ENCODE results near the gene LENEP.

The LENEP gene

GRCh38 chr1:154961207-154962155 is 31.9 kb upstream of the LENEP start, which contains the start of gene PYGO2:
Gene PYGO2, minus strand, starts transcription at chr1:154961782. Its CDS starts 206 bp downstream, at chr1:154961576.
- DNase-seq = peak; percentile 81

DNA sequence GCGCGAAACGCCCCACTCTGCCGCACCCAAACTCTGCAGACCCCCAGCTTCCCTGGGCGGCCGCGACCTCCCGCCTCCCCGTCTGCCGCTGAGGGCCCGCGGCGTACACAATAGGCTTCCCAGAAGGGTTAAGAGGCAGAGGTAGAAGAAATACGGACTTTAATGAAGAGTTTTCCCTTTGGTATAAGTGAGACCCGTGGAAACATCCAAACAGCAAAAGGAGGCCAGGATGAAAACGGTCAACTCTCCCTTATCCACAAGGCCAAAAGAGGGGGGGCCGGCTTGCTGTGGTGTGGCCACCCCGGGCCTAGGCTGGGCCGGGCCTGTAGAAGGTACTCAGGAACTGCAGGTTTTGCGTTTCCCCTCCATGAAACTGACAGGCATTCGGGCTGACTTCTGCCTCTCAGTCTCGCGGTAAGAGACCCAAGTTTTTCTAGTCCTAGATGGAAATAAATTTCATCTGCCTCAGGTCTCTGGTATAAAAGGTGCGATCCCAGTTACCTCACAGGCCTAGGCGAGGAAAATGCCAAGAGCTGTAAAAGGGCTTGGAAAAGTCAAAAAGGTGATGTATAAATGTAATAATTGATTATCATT is 31.1 kb upstream of the LENEP start:
- DNase-seq = no peak

- DNase-seq = no peak
Measured at GRCh38 chr1:154962795-154963330, 30.5 kb upstream of the LENEP start.

DNA sequence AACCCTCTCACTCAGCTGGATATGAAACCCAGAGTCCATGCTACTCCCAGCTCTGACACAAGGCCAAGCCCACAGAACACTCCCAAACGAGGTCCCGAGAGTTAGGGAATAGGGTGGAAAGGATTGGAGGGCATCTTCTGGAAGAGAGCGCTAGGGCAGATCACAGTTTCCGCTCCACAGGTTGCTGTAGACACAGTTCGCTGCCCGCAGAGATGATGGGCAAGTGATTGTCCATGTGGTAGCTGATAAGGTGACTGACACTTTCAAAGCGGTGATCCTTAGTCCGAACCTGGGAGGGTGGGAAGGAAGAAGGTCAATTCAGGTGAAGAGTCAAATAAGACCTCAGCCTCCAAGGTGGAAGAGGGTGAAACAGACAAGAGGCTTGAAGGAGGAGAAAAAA is 29.7 kb upstream of the LENEP start:
- DNase-seq = no peak

- DNase-seq = no peak
Measured at GRCh38 chr1:154964359-154964758, 29.0 kb upstream of the LENEP start.

GRCh38 chr1:154966111-154966510 is 27.3 kb upstream of the LENEP start:
- DNase-seq = no peak

DNA sequence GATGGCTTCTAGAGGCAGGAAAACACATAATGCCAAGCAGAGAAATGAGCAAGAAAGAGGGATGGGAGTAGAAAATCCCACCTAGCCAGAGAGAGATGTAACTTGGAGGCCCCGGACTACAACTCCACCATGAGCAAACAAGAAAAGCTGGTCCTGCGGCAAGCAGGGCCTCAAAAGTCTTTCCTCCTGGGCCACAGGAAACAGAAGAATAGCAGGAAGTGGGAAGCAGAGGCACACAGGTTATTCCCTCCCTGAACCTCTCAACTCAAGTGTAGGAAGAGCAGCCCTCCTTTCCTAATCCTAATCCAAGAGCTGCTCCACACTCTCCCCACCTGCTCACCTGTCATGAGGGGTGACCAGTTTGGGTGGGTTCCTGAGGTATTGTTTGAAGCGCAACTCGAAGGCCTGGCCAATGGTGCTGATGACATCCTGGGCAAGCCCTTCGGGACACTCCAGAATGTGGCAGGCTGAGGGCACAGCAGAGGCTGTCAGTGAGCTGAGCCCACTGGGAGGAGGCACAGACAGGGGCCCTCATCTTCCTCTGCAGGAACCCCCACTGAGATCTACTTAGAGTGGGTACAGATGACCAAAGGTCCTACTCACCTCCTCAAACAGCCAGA is 25.9 kb upstream of the LENEP start:
- DNase-seq = no peak

DNA sequence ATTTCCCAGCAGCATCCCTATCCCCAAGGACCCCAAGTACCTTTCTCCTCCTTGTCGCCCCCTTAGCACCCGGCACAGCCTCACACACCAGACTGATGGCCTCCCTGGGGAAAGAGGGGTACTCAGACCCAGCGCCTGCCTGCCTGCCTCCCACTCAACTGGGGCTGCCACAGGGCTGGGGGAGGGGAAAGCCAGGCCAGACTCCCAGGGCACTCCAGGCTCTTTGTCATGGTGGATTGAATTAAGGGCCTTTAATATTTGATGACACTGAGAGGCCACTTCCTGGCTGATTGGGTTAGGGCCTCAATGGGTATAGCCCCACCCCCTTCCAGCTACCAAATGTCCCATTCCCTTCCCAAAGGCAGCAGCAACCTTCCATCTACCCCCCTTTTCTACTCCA is 24.7 kb upstream of the LENEP start:
- DNase-seq = no peak

GRCh38 chr1:154969246-154969645 is 24.1 kb upstream of the LENEP start:
- no peak for DNase-seq

- DNase-seq = no peak
Measured at GRCh38 chr1:154969860-154970452, 23.4 kb upstream of the LENEP start.

DNA sequence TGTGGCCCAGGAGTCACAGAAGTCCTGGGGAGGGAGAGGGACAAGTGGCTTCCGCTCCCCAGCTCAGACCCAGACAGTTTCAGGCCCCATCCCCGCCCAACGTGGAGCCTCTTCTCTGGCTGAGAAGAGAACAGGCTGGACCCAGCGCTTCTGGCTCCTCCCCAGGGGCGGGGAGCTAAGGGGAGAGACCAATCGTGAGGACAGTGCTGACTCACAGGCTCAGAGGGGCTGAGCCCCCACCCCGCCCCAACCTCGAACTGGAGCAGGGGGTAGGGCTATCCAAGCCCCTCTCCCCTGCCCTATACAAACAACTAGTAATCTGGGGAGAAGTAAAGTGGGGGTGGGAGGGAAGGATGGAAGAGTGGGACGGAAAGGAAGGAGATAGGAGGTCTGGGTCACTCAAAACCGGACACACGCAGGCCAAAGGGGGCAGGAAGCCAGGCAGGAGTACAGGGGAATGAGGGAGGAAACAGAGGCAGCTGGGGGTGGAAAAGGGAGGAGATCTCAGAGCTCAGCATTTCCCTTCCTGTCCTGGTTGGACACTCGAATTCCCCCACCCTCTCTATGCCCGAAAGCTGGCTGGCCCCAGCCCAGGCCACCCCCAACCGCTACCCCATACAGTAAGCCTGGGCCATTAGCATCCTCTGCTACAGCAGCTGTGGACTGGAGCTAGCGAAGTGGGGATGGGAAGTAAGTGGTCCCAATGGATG is 22.6 kb upstream of the LENEP start, which contains the start of gene SHC1:
Gene SHC1 (minus strand): TSS at position 117 of the 710 bp plus-strand sequence. CDS start 221 bp downstream, outside the sequence.
- peak; percentile 75 for DNase-seq

GRCh38 chr1:154971341-154971998 is 21.9 kb upstream of the LENEP start:
- no peak for DNase-seq

DNA sequence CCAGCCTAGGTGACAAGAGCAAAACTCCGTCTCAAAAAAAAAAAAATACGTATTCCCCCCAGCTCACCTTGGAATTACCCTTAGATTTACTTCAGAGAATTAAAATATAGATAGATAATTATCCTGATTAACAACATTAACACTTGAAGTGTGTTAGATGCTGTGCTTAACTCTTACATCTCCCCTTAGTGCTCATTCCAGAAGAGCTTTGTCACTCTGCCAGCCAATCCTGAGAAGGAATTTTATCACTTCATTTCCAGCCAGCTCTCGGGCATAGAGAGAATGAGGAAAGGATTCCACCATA is 21.2 kb upstream of the LENEP start:
- no peak for DNase-seq

- no peak for DNase-seq
Measured at GRCh38 chr1:154972517-154973343, 20.7 kb upstream of the LENEP start.

GRCh38 chr1:154973344-154974101 is 19.9 kb upstream of the LENEP start:
- peak; percentile 90 for DNase-seq

DNA sequence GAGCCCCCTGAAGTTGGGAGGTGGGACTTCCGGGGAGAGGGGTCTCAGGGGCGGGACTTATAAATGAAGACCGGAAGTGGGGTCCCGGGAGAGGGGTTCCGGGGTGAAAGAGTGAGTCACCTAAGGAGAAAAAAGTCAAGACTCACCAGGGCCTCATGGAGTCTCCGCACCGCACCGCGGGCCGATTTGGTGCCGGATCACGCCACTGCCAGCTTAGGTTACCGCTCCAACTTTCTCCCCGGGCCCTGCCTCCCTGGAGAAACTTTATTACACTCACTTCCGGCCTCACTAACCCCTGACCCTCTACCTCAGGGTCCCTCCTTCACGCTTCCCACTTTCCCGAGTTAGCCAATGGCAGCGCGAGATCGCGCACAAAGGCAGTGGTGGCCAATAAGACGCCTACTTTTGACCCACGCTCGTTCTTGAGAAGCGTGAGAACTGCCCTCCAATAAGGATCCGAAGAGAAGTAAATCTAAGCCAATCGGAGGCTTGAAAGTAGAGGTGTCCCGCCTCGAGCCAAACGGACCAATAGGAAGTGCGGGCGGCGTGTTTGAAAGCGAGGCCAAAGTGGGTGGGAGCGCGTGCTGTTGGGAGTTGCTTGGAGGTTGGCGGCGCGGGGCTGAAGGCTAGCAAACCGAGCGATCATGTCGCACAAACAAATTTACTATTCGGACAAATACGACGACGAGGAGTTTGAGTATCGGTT is 19.1 kb upstream of the LENEP start, which contains the start of gene CKS1B:
Gene CKS1B (plus strand): TSS at position 580 of the 706 bp plus-strand sequence. CDS start 65 bp downstream, at position 645.
- DNase-seq = peak; percentile 100

GRCh38 chr1:154974808-154975408 is 18.5 kb upstream of the LENEP start:
- DNase-seq = peak; percentile 94

GRCh38 chr1:154975409-154976059 is 17.9 kb upstream of the LENEP start:
- DNase-seq = no peak

Measured in NCI-H774 (cell line).